ENCODE measurements around the gene S100A8.

GRCh38 chr1:153341431-153341934, 49.4 kb downstream of the S100A8 start:
- TF ChIP-seq CTCF (IDR thresholded peaks at IDR 0.05), result no peak
- no peak for TF ChIP-seq POLR2A (IDR thresholded peaks at IDR 0.05)
- TF ChIP-seq POLR2AphosphoS5 (IDR thresholded peaks at IDR 0.05), result no peak
- TF ChIP-seq EP300 (IDR thresholded peaks at IDR 0.05; ENCODE audit: low read depth), result no peak
